K562 (cell line): Measurements from ENCODE around the gene FAM89B. TPM values are rescaled to one million over a fixed set of nuclear protein-coding genes. Genes with fewer than 3 reads are reported as not detected.

ENCODE experiments used
- CBFB ChIP-seq: sonication (generic); formaldehyde crosslinking; IDR thresholded peaks from 2 replicates; pipeline ENCODE4 v1.4.0; 2020; ENCODE audit warnings: mild to moderate bottlenecking, missing genetic modification reagents
- CC2D1A ChIP-seq: fragments of 450-650 bp; IDR thresholded peaks from 2 replicates; pipeline ENCODE4 v1.6.1; 2017; ENCODE audit warnings: mild to moderate bottlenecking
- DNMT1 ChIP-seq: fragments of 450-650 bp; IDR thresholded peaks from 2 replicates; pipeline ENCODE4 v1.6.1; 2016; ENCODE audit warnings: antibody characterized with exemption, mild to moderate bottlenecking
- E2F1 ChIP-seq: sonication (generic); formaldehyde crosslinking; IDR thresholded peaks from 2 replicates; pipeline ENCODE4 v1.8.1; 2023; ENCODE audit warnings: mild to moderate bottlenecking, missing genetic modification reagents, moderate library complexity
- KDM1A ChIP-seq, 2 experiments: fragments of 450-650 bp; IDR thresholded peaks; 2 replicates each; pipeline ENCODE4 v1.6.1; 2016; ENCODE audit warnings: mild to moderate bottlenecking in 2 of 2
- KDM2B ChIP-seq: fragments of 250-450 bp; sonication (Bioruptor Pico); IDR thresholded peaks from 2 replicates; pipeline ENCODE4 v1.8.0; 2021; ENCODE audit warnings: mild to moderate bottlenecking, moderate library complexity
- KLF10 ChIP-seq: fragments of 250-450 bp; sonication (Bioruptor Pico); IDR thresholded peaks from 2 replicates; pipeline ENCODE4 v1.6.1; 2021; ENCODE audit warnings: matching md5 sums
- PHB ChIP-seq: fragments of 250-450 bp; sonication (Bioruptor Pico); IDR thresholded peaks from 2 replicates; pipeline ENCODE4 v1.5.0; 2021
- TCF15 ChIP-seq: fragments of 250-450 bp; sonication (Bioruptor Pico); IDR thresholded peaks from 2 replicates; pipeline ENCODE4 v1.8.0; 2022; ENCODE audit warnings: moderate library complexity, mild to moderate bottlenecking, inconsistent platforms
- ZBTB1 ChIP-seq: sonication (generic); formaldehyde crosslinking; IDR thresholded peaks from 2 replicates; pipeline ENCODE4 v1.8.1; 2023; ENCODE audit warnings: missing genetic modification reagents, low read depth, mild to moderate bottlenecking, borderline replicate concordance
- ZNF184 ChIP-seq: sonication (generic); formaldehyde crosslinking; IDR thresholded peaks from 2 replicates; pipeline ENCODE4 v1.5.0; 2020; ENCODE audit warnings: missing genetic modification reagents
- ZNF398 ChIP-seq: fragments of 250-450 bp; sonication (Bioruptor Pico); IDR thresholded peaks from 2 replicates; pipeline ENCODE4 v1.8.0; 2021; ENCODE audit warnings: moderate library complexity, mild to moderate bottlenecking, inconsistent platforms
- ZNF511 ChIP-seq: sonication (generic); formaldehyde crosslinking; IDR thresholded peaks from 2 replicates; pipeline ENCODE4 v1.8.0; 2022; ENCODE audit warnings: mild to moderate bottlenecking, missing genetic modification reagents
- polyA plus RNA-seq, 8 experiments: library from polyadenylated mRNA; depleted of rRNA in 4 of 8; stranded (reverse) in 5 of 8; unstranded in 3 of 8; fragments of >200 nt; fragmentation: Nextera tagmentation in 2 of 8; fragmentation: Illumina TruSeq in 1 of 8; extraction: Ambion mirVana in 2 of 8; extraction: Trizol in 1 of 8; gene quantifications; 2 replicates each; pipeline versions ENCODE4 v1.2.1 to v1.2.3, GENCODE V29; 2011 to 2014; ENCODE audit warnings: inconsistent platforms in 1 of 8, missing spikeins in 1 of 8
- total RNA-seq, 7 experiments: library from RNA; depleted of rRNA in 6 of 7; stranded (reverse); fragments of >200 nt in 6 of 7; fragmentation: Illumina TruSeq in 2 of 7; extraction: Trizol in 2 of 7; gene quantifications; 2 replicates each; pipeline versions ENCODE4 v1.2.1 to v1.2.3, GENCODE V29; 2011 to 2021; ENCODE audit warnings: low replicate concordance in 1 of 7
- TF ChIP-seq, protein P1 (sequence below): fragments of 250-450 bp; sonication (Bioruptor Pico); IDR thresholded peaks from 2 replicates; pipeline ENCODE4 v1.4.0; 2020; ENCODE audit warnings: borderline replicate concordance
- TF ChIP-seq, protein P2 (sequence below): sonication (generic); formaldehyde crosslinking; IDR thresholded peaks from 2 replicates; pipeline ENCODE4 v1.8.1; 2023; ENCODE audit warnings: mild to moderate bottlenecking, missing genetic modification reagents
- TF ChIP-seq, protein P3 (sequence below): fragments of 250-450 bp; sonication (Bioruptor Pico); IDR thresholded peaks from 2 replicates; pipeline ENCODE4 v1.4.0; 2020; ENCODE audit warnings: mild to moderate bottlenecking
- TF ChIP-seq, protein P4 (sequence below): sonication (generic); formaldehyde crosslinking; IDR thresholded peaks from 2 replicates; pipeline ENCODE4 v1.4.0; 2020; ENCODE audit warnings: mild to moderate bottlenecking, missing genetic modification reagents

The FAM89B gene
- total and polyA plus RNA-seq, 9 of the 15 experiments (the other 6 are each of a cell fraction or from before 2014, with no cell fraction given), result 0.32 to 27.6 (median 11.9) TPM

- no peak for TF ChIP-seq ZNF398 (CRISPR knock-in tag)
- TF ChIP-seq, protein P1, sequence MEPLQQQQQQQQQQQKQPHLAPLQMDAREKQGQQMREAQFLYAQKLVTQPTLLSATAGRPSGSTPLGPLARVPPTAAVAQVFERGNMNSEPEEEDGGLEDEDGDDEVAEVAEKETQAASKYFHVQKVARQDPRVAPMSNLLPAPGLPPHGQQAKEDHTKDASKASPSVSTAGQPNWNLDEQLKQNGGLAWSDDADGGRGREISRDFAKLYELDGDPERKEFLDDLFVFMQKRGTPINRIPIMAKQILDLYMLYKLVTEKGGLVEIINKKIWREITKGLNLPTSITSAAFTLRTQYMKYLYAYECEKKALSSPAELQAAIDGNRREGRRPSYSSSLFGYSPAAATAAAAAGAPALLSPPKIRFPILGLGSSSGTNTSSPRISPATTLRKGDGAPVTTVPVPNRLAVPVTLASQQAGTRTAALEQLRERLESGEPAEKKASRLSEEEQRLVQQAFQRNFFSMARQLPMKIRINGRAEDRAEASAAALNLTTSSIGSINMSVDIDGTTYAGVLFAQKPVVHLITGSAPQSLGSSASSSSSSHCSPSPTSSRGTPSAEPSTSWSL (CRISPR knock-in tag), result no peak
- TF ChIP-seq ZBTB1 (CRISPR knock-in tag), result no peak
- no peak for TF ChIP-seq E2F1 (CRISPR knock-in tag)
- TF ChIP-seq PHB (CRISPR knock-in tag), result no peak
- TF ChIP-seq DNMT1, result no peak
- no peak for TF ChIP-seq TCF15 (CRISPR knock-in tag)
- no peak for TF ChIP-seq ZNF511 (CRISPR knock-in tag)
- TF ChIP-seq CBFB, result 0 out of 2 replicates have a peak, but pooled peaks have one; percentile 38
- peak; percentile 98 to 99 for TF ChIP-seq KDM1A (IDR thresholded peaks at IDR 0.05)
- TF ChIP-seq, protein P2, sequence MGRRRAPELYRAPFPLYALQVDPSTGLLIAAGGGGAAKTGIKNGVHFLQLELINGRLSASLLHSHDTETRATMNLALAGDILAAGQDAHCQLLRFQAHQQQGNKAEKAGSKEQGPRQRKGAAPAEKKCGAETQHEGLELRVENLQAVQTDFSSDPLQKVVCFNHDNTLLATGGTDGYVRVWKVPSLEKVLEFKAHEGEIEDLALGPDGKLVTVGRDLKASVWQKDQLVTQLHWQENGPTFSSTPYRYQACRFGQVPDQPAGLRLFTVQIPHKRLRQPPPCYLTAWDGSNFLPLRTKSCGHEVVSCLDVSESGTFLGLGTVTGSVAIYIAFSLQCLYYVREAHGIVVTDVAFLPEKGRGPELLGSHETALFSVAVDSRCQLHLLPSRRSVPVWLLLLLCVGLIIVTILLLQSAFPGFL (CRISPR knock-in tag), result no peak
- TF ChIP-seq, protein P3, sequence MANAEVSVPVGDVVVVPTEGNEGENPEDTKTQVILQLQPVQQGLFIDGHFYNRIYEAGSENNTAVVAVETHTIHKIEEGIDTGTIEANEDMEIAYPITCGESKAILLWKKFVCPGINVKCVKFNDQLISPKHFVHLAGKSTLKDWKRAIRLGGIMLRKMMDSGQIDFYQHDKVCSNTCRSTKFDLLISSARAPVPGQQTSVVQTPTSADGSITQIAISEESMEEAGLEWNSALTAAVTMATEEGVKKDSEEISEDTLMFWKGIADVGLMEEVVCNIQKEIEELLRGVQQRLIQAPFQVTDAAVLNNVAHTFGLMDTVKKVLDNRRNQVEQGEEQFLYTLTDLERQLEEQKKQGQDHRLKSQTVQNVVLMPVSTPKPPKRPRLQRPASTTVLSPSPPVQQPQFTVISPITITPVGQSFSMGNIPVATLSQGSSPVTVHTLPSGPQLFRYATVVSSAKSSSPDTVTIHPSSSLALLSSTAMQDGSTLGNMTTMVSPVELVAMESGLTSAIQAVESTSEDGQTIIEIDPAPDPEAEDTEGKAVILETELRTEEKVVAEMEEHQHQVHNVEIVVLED (CRISPR knock-in tag), result no peak
- TF ChIP-seq ZNF184, result no peak
- no peak; the same call in 1 of the 2 replicates for TF ChIP-seq KLF10
- no peak for TF ChIP-seq KDM2B (CRISPR knock-in tag)
- TF ChIP-seq CC2D1A, result peak; percentile 61; the same call in 1 of the 2 replicates
- TF ChIP-seq, protein P4, sequence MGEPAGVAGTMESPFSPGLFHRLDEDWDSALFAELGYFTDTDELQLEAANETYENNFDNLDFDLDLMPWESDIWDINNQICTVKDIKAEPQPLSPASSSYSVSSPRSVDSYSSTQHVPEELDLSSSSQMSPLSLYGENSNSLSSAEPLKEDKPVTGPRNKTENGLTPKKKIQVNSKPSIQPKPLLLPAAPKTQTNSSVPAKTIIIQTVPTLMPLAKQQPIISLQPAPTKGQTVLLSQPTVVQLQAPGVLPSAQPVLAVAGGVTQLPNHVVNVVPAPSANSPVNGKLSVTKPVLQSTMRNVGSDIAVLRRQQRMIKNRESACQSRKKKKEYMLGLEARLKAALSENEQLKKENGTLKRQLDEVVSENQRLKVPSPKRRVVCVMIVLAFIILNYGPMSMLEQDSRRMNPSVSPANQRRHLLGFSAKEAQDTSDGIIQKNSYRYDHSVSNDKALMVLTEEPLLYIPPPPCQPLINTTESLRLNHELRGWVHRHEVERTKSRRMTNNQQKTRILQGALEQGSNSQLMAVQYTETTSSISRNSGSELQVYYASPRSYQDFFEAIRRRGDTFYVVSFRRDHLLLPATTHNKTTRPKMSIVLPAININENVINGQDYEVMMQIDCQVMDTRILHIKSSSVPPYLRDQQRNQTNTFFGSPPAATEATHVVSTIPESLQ, result no peak
Measured at GRCh38 chr11:65574811-65575567, 2.7 kb downstream of the FAM89B start (continued).
